ENCODE data around the gene ZNF536. TPM values are rescaled to one million over a fixed set of nuclear protein-coding genes. Genes with fewer than 3 reads are reported as not detected.

ZNF536 gene
- total and polyA plus RNA-seq, 2 donors (not counting 1 experiment from before 2014, with no cell fraction given) = not detected

- Mint-ChIP-seq H3K27me3 (no peaks in the 10 kb centered on the region), H3K4me3 (no peak overlapping the region), H3K9me3 (ENCODE audit: insufficient read depth) (no peaks in the 10 kb centered on the region), H3K27ac (no peak overlapping the region), H3K4me1 (no peaks in the 10 kb centered on the region)
- Histone ChIP-seq H3K9me3 (ENCODE audit: control extremely low read depth in 1 of 3, control insufficient read depth in 2 of 3, insufficient read depth in 1 of 3, low read length in 2 of 3) (peaks cover 0 to 10% (median 0%) of the 10 kb centered on the region in 3 donors), H3K27me3 (replicated peaks in 1 of 4; ENCODE audit: control extremely low read depth in 1 of 4, control insufficient read depth in 3 of 4, insufficient read depth in 4 of 4, low read length in 3 of 4) (no peaks in the 10 kb centered on the region), H3K27ac (ENCODE audit: low read length in 2 of 2) (no peak overlapping the region), H3K79me2 (ENCODE audit: control insufficient read depth, insufficient read depth, low read length) (no peaks in the 10 kb centered on the region), H3K4me2 (replicated peaks; ENCODE audit: low read depth, low read length, poor library complexity, severe bottlenecking) (no peak overlapping the region), H4K20me1 (ENCODE audit: control insufficient read depth, insufficient read depth, low read length, poor library complexity, severe bottlenecking) (no peaks in the 10 kb centered on the region), H3K4me3 (ENCODE audit: control extremely low read depth in 1 of 5, extremely low read depth in 1 of 5, insufficient read depth in 1 of 5, low read depth in 2 of 5, low read length in 4 of 5) (no peak overlapping the region), H3K4me1 (ENCODE audit: control insufficient read depth in 2 of 2, insufficient read depth in 2 of 2, low read length in 2 of 2) (no peaks in the 10 kb centered on the region), H3K36me3 (replicated peaks in 1 of 2; ENCODE audit: control extremely low read depth in 1 of 2, control insufficient read depth in 1 of 2, extremely low read depth in 1 of 2, insufficient read depth in 2 of 2, low read length in 1 of 2) (no peaks in the 10 kb centered on the region), H2AFZ (ENCODE audit: insufficient read depth, low read depth, low read length, poor library complexity, severe bottlenecking) (no peak overlapping the region), H3K9ac (ENCODE audit: low read length) (no peak overlapping the region)
- ATAC-seq (ENCODE audit: low read depth) (no peak), DNase-seq (no peak)
- ChIA-PET POLR2A (no interaction called here), CTCF (no interaction called here)
- WGBS (ENCODE audit: insufficient coverage) = 100% methylated on average over 2 of the region's 4 CpGs
- intact Hi-C loops (cut with micrococcal nuclease) = no loop called here
- TF ChIP-seq EZH2 (IDR thresholded peaks at IDR 0.05; ENCODE audit: borderline replicate concordance, insufficient read depth, low read depth, low read length, poor library complexity, severe bottlenecking) = no peak
- TF ChIP-seq CTCF (IDR thresholded peaks at IDR 0.05) = no peak
Measured at GRCh38 chr19:30401956-30402355, 29.8 kb downstream of the ZNF536 start.

GRCh38 chr19:30402436-30403202, 30.4 kb downstream of the ZNF536 start:
- no peak overlapping the region for H3K4me2 ChIP-seq (replicated peaks; ENCODE audit: low read depth, low read length, poor library complexity, severe bottlenecking)
- DNase-seq = no peak
- no peaks in the 10 kb centered on the region for H3K27me3 Mint-ChIP-seq
- ATAC-seq (ENCODE audit: low read depth) = no peak
- H3K9ac ChIP-seq (ENCODE audit: low read length) = no peak overlapping the region
- H3K36me3 ChIP-seq (replicated peaks in 1 of 2; ENCODE audit: control extremely low read depth in 1 of 2, control insufficient read depth in 1 of 2, extremely low read depth in 1 of 2, insufficient read depth in 2 of 2, low read length in 1 of 2) = no peaks in the 10 kb centered on the region
- H2AFZ ChIP-seq (ENCODE audit: insufficient read depth, low read depth, low read length, poor library complexity, severe bottlenecking) = no peak overlapping the region
- H4K20me1 ChIP-seq (ENCODE audit: control insufficient read depth, insufficient read depth, low read length, poor library complexity, severe bottlenecking) = no peaks in the 10 kb centered on the region
- no peak overlapping the region for H3K4me3 Mint-ChIP-seq
- CTCF ChIA-PET = no interaction called here
- no peaks in the 10 kb centered on the region for H3K4me1 Mint-ChIP-seq
- intact Hi-C loops (cut with micrococcal nuclease) = no loop called here
- H3K4me1 ChIP-seq (ENCODE audit: control insufficient read depth in 2 of 2, insufficient read depth in 2 of 2, low read length in 2 of 2) = no peaks in the 10 kb centered on the region
- no peaks in the 10 kb centered on the region for H3K79me2 ChIP-seq (ENCODE audit: control insufficient read depth, insufficient read depth, low read length)
- H3K9me3 ChIP-seq (ENCODE audit: control extremely low read depth in 1 of 3, control insufficient read depth in 2 of 3, insufficient read depth in 1 of 3, low read length in 2 of 3) = peaks cover 0 to 12% (median 0%) of the 10 kb centered on the region in 3 donors
- no peak overlapping the region for H3K27ac ChIP-seq (ENCODE audit: low read length in 2 of 2)
- H3K27me3 ChIP-seq (replicated peaks in 1 of 4; ENCODE audit: control extremely low read depth in 1 of 4, control insufficient read depth in 3 of 4, insufficient read depth in 4 of 4, low read length in 3 of 4) = no peaks in the 10 kb centered on the region
- no peaks in the 10 kb centered on the region for H3K9me3 Mint-ChIP-seq (ENCODE audit: insufficient read depth)
- H3K4me3 ChIP-seq (ENCODE audit: control extremely low read depth in 1 of 5, extremely low read depth in 1 of 5, insufficient read depth in 1 of 5, low read depth in 2 of 5, low read length in 4 of 5) = no peak overlapping the region
- POLR2A ChIA-PET = no interaction called here
- no peak for TF ChIP-seq CTCF (IDR thresholded peaks at IDR 0.05)
- no peak for TF ChIP-seq EZH2 (IDR thresholded peaks at IDR 0.05; ENCODE audit: borderline replicate concordance, insufficient read depth, low read depth, low read length, poor library complexity, severe bottlenecking)
- WGBS (ENCODE audit: insufficient coverage) = 87% methylated on average over 3 of the region's 15 CpGs
- no peak overlapping the region for H3K27ac Mint-ChIP-seq

All from B cell (primary cell).